Right lobe of liver (tissue), 6 donors: ENCODE data around the gene RAB4A. TPM values are rescaled to one million over a fixed set of nuclear protein-coding genes. Genes with fewer than 3 reads are reported as not detected.
A peak's percentile ranks its signal among the peaks of the same experiment; 100 is the strongest.

ENCODE experiments used
- ATAC-seq, 4 donors: fragments of 200-7000 bp; cut with Tn5 transposase; one replicate each; pipeline ENCODE4 v1.9.1; 2020; ENCODE audit warnings: mild to moderate bottlenecking in 4 of 4, moderate library complexity in 4 of 4
- DNase-seq, 3 donors: peaks; one replicate each; pipeline ENCODE4 v3.0.0-alpha.2; 2020
- H3K27ac ChIP-seq, 3 donors: fragments of 200-600 bp; one replicate each; pipeline ENCODE4 v1.8.0; 2022
- H3K27me3 ChIP-seq, 2 donors: fragments of 200-600 bp; one replicate each; pipeline ENCODE4 v1.8.0; 2022
- H3K36me3 ChIP-seq, 4 donors: fragments of 200-600 bp; sonication (generic) in 1 of 4; one replicate each; pipeline versions ENCODE4 v1.5.1 to v1.8.0; 2017 to 2022; ENCODE audit warnings: control low read depth in 1 of 4
- H3K4me1 ChIP-seq, 4 donors: fragments of 200-600 bp; sonication (generic) in 1 of 4; one replicate each; pipeline versions ENCODE4 v1.5.1 to v1.8.0; 2017 to 2022; ENCODE audit warnings: control low read depth in 1 of 4
- H3K4me3 ChIP-seq, 3 donors: fragments of 200-600 bp; one replicate each; pipeline ENCODE4 v1.8.0; 2022
- H3K9me3 ChIP-seq, 4 donors: fragments of 200-600 bp; sonication (generic) in 1 of 4; one replicate each; pipeline versions ENCODE4 v1.5.1 to v1.8.0; 2017 to 2022; ENCODE audit warnings: control low read depth in 1 of 4
- POLR2A ChIP-seq: fragments of 450-650 bp; IDR thresholded peaks from one replicate; pipeline ENCODE4 v1.6.1; 2017; ENCODE audit warnings: antibody characterized with exemption, mild to moderate bottlenecking
- WGBS: methylation state at CpG from one replicate; pipeline ENCODE4 v1.1.6; 2018; ENCODE audit warnings: low coverage, low lambda C conversion rate; ENCODE audit not compliant: insufficient coverage; ENCODE audit errors: missing lambda C conversion rate; 5-methylcytosine and 5-hydroxymethylcytosine counted together
- intact Hi-C, 2 donors: fragments of 100-400 bp; cut with DNase I; formaldehyde crosslinking; loops; one replicate each; pipeline versions ENCODE4 v1.11.2 to v1.14.1; 2022
- total RNA-seq, 6 experiments: library from RNA; depleted of rRNA in 2 of 6; stranded (reverse); fragments of >200 nt in 2 of 6; fragmentation: NEBNext Ultra II Directional in 3 of 6; extraction: Animal tissue kit (Norgen Biotek cat#: 25700) in 3 of 6; gene quantifications; one replicate each; pipeline versions ENCODE4 v1.1.0 to v1.2.4, GENCODE V29; 2016 to 2023
- TF ChIP-seq, protein P1 (sequence below), 4 donors: fragments of 200-600 bp in 3 of 4; fragments of 450-650 bp in 1 of 4; IDR thresholded peaks; one replicate each; pipeline versions ENCODE4 v1.5.1 to v1.8.0; 2016 to 2022; ENCODE audit warnings: antibody characterized with exemption in 4 of 4, mild to moderate bottlenecking in 2 of 4
- donor health status: DM: no; HTN: yes; CAD: no.
- donor health status: DM: no; HTN: no; CAD: no.
- donor health status: DM: no; HTN: no; CAD: no.
- donor health status: DM: no; HTN: yes; CAD: no.
- donor health status: DM: no; HTN: yes; CAD: no.

RAB4A gene
- total RNA-seq, 6 experiments from 2014 or later, result 23.3 to 66.4 (median 50.0) TPM

DNA sequence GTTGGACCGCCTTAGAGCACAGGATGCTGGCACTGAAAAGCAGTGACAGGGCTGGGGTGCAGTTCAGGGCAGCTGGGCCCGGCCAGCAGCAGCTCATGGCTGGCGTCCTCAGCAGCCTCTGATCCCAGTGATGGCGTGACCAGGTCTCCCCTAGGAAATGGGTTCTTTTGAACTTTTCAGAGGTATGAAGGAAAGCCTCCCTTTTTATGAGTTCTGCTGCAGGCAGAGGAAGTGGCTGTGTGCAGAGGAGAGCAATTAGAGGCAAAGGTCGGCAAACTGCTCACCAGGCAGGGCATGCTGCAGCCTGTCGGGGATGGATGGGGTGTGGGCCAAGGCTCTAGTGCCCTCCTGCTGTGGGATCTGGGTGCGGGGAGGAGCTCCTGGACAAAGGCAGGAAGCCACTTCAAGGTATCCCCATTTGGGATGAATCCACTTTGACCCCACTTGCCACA lies 45.6 kb upstream of the RAB4A start:
- intact Hi-C loops, result loop anchor here in 1 of 2 donors (10.0 kb wide), 1 partner anchor 491 kb away; the partner anchor contains the start of gene RHOU
- H3K36me3 ChIP-seq, result no peaks in the 10 kb centered on the region
- no peaks in the 10 kb centered on the region for H3K9me3 ChIP-seq
- DNase-seq, result peak; percentile 51 to 73 (median 68)
- peaks cover 0 to 60% (median 23%) of the 10 kb centered on the region in 4 donors for H3K4me1 ChIP-seq
- no peak overlapping the region for H3K4me3 ChIP-seq
- TF ChIP-seq, protein P1, sequence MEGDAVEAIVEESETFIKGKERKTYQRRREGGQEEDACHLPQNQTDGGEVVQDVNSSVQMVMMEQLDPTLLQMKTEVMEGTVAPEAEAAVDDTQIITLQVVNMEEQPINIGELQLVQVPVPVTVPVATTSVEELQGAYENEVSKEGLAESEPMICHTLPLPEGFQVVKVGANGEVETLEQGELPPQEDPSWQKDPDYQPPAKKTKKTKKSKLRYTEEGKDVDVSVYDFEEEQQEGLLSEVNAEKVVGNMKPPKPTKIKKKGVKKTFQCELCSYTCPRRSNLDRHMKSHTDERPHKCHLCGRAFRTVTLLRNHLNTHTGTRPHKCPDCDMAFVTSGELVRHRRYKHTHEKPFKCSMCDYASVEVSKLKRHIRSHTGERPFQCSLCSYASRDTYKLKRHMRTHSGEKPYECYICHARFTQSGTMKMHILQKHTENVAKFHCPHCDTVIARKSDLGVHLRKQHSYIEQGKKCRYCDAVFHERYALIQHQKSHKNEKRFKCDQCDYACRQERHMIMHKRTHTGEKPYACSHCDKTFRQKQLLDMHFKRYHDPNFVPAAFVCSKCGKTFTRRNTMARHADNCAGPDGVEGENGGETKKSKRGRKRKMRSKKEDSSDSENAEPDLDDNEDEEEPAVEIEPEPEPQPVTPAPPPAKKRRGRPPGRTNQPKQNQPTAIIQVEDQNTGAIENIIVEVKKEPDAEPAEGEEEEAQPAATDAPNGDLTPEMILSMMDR (IDR thresholded peaks at IDR 0.05), result peak in 1 of 4 donors; percentile 5
- TF ChIP-seq POLR2A, result peak; percentile 42
- peak in 3 of 4 donors; percentile 12 to 31 (median 14) for ATAC-seq
- 43% methylated on average over 2 of the region's 7 CpGs for WGBS
- no peaks in the 10 kb centered on the region for H3K27me3 ChIP-seq
- peak overlapping the region in 2 of 3 donors; percentile 58 to 99 for H3K27ac ChIP-seq

DNA sequence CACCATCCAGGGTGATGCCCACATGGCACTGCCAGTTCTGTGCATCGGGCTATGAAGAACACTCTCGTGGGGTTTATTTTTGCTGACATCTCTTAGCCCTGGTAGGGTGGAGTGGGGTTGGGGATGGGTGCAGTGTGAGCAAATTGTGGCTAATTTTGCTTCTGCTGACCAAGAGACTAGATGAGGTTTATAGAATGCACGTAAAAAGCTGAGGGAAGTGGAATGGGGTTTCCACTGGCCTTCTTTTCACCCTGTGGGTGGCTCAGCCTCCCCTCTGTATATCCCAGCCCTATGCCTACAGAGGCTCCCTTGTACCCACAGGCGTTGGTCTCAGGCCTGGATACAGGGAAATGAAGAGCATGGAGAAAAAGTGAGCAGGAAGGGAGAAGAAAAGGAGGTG lies 44.1 kb upstream of the RAB4A start:
- Histone ChIP-seq H3K27me3 (no peaks in the 10 kb centered on the region), H3K4me1 (peaks cover 0 to 52% (median 24%) of the 10 kb centered on the region in 4 donors), H3K9me3 (no peaks in the 10 kb centered on the region), H3K36me3 (no peaks in the 10 kb centered on the region), H3K4me3 (no peak overlapping the region), H3K27ac (no peak overlapping the region)
- intact Hi-C loops, result loop anchor here in 1 of 2 donors (10.0 kb wide), 1 partner anchor 492 kb away; the partner anchor contains the start of gene RHOU
- no peak for TF ChIP-seq POLR2A
- TF ChIP-seq, protein P1 (IDR thresholded peaks at IDR 0.05), result no peak
- 74% methylated on average over 4 of the region's 4 CpGs for WGBS
- DNase-seq, result no peak
- ATAC-seq, result no peak

DNA sequence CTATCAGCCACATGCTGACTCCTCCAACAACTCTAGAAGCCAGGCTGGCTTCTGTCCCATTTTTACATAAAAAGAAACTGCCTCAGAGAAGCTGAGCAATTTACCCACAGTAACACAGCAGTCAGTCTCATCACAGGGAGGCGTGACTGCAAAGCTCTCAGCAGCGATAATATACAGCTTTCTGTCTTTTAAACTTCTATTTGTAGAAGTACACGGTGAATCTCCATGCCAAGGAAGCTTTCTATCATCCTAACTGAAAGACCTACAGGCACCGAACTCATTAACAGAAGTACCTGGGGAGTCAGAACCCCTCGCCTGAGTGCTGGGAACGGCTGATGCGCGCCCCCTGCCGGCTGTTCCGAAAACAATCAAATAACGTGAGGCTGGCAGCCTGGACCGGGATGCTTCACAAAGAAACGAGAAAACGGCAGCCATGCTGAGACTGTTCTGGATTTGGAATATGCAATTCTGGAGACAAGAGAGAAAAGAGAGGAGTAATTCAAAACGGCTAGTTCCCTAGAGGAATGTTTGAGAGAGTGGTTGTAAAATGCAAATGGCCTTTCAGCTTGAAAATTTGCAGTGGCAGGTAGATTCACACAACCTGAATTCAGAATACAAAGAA lies 43.5 kb upstream of the RAB4A start:
- TF ChIP-seq, protein P1 (IDR thresholded peaks at IDR 0.05), result peak; percentile 82 to 92 (median 86)
- no peak for TF ChIP-seq POLR2A
- Histone ChIP-seq H3K27ac (peak overlapping the region in 1 of 3 donors; percentile 14), H3K4me3 (no peak overlapping the region), H3K36me3 (no peaks in the 10 kb centered on the region), H3K4me1 (peaks cover 0 to 46% (median 23%) of the 10 kb centered on the region in 4 donors), H3K9me3 (no peaks in the 10 kb centered on the region), H3K27me3 (no peaks in the 10 kb centered on the region)
- ATAC-seq (peak; percentile 51 to 65 (median 58)), DNase-seq (peak; percentile 81 to 88 (median 86))
- intact Hi-C loops, result loop anchor here in 1 of 2 donors (10.0 kb wide), 1 partner anchor 493 kb away; the partner anchor contains the start of gene RHOU
- WGBS, result 3% methylated on average over 14 of the region's 15 CpGs

DNA sequence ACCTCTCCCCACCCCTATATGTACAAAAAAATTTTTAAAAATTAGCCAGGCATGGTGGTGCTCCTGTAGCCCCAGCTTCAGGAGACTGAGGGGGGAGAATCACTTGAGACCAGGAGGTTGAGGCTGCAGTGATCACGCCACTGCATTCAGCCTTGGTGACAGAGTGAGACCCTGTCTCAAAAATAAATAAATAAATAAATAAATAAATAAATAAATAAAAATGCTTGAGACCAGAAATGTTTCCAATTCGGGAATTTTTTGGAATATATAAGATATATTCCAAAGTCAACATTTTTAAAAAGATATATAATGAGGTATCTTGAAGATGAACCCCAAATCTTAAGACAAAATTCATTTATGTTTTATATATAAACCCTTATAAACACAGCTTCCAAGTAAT lies 42.4 kb upstream of the RAB4A start:
- 72% methylated on average over 2 of the region's 2 CpGs for WGBS
- no peaks in the 10 kb centered on the region for H3K9me3 ChIP-seq
- no peak for ATAC-seq
- no peaks in the 10 kb centered on the region for H3K36me3 ChIP-seq
- peak overlapping the region in 2 of 3 donors; percentile 86 to 88 for H3K27ac ChIP-seq
- peaks cover 0 to 36% (median 18%) of the 10 kb centered on the region in 4 donors for H3K4me1 ChIP-seq
- TF ChIP-seq POLR2A, result no peak
- TF ChIP-seq, protein P1 (IDR thresholded peaks at IDR 0.05), result no peak
- H3K27me3 ChIP-seq, result no peaks in the 10 kb centered on the region
- no peak overlapping the region for H3K4me3 ChIP-seq
- DNase-seq, result no peak
- intact Hi-C loops, result loop anchor here in 1 of 2 donors (10.0 kb wide), 1 partner anchor 494 kb away; the partner anchor contains the start of gene RHOU
